IMR-90 (cell line): Measurements from ENCODE around the gene SNRNP70. TPM values are rescaled to one million over a fixed set of nuclear protein-coding genes. Genes with fewer than 3 reads are reported as not detected.

Experiments used
- ATAC-seq: fragments of 200-7000 bp; cut with Tn5 transposase; 2 replicates; pipeline ENCODE4 v1.9.1; 2020; ENCODE audit warnings: low read depth, mild to moderate bottlenecking, moderate library complexity
- BruUV-seq: library from RNA; stranded (reverse); fragments of 400-500 nt; replicated peaks from 2 replicates; lab custom pipeline; 2021; lab: Mats Ljungman, UMichigan
- CTCF ChIA-PET: fragments of 300-600 bp; formaldehyde crosslinking; extraction: SDS; loops from one replicate; lab custom pipeline; 2021; ENCODE audit warnings: antibody characterized with exemption; lab: Yijun Ruan, JAX
- POLR2A ChIA-PET: fragments of 300-600 bp; sonication (Branson Sonifier 250); formaldehyde crosslinking; loops from one replicate; lab custom pipeline; 2022; ENCODE audit warnings: antibody characterized with exemption; ENCODE audit not compliant: unreplicated experiment; lab: Charles Lee
- DNase-seq: peaks from one replicate; pipeline ENCODE4 v3.0.0; 2013
- H2AFZ ChIP-seq: replicated peaks from 2 replicates; pipeline ENCODE3; 2013; ENCODE audit warnings: low read length, mild to moderate bottlenecking; ENCODE audit not compliant: poor library complexity
- H2AK5ac ChIP-seq: 2 replicates; pipeline ENCODE4 v1.6.1; 2013; ENCODE audit warnings: low read depth, low read length, inconsistent platforms
- H2AK9ac ChIP-seq: replicated peaks from 2 replicates; pipeline ENCODE3; 2013; ENCODE audit warnings: mild to moderate bottlenecking, low read depth, low read length, moderate library complexity; ENCODE audit not compliant: poor library complexity
- H2BK120ac ChIP-seq: 2 replicates; pipeline ENCODE4 v1.6.1; 2013; ENCODE audit warnings: low read depth, low read length, inconsistent platforms
- H2BK15ac ChIP-seq: 3 replicates; pipeline ENCODE4 v1.6.1; 2013; ENCODE audit warnings: low read depth, low read length, inconsistent platforms
- H2BK20ac ChIP-seq: 2 replicates; pipeline ENCODE4 v1.6.1; 2013; ENCODE audit warnings: low read depth, mild to moderate bottlenecking, inconsistent platforms, low read length, moderate library complexity
- H2BK5ac ChIP-seq: 2 replicates; pipeline ENCODE4 v1.6.1; 2013; ENCODE audit warnings: mild to moderate bottlenecking, low read depth, low read length, inconsistent platforms; ENCODE audit not compliant: poor library complexity, severe bottlenecking
- H3K14ac ChIP-seq: replicated peaks from 2 replicates; pipeline ENCODE4 v1.6.1; 2013; ENCODE audit warnings: low read depth, low read length, inconsistent platforms
- H3K18ac ChIP-seq: 2 replicates; pipeline ENCODE4 v1.6.1; 2013; ENCODE audit warnings: low read depth, low read length, control low read depth
- H3K23ac ChIP-seq: 2 replicates; pipeline ENCODE4 v1.6.1; 2013; ENCODE audit warnings: low read depth, low read length, inconsistent platforms
- H3K27ac ChIP-seq: 2 replicates; pipeline ENCODE4 v1.5.1; 2013; ENCODE audit warnings: mild to moderate bottlenecking, control low read depth, low read length; ENCODE audit not compliant: insufficient read depth
- H3K27me3 ChIP-seq: 2 replicates; pipeline ENCODE4 v1.6.1; 2013; ENCODE audit warnings: low read length; ENCODE audit not compliant: control insufficient read depth, insufficient read depth
- H3K36me3 ChIP-seq: 2 replicates; pipeline ENCODE4 v1.6.1; 2013; ENCODE audit warnings: low read length, mixed read lengths; ENCODE audit not compliant: control insufficient read depth, insufficient read depth
- H3K4ac ChIP-seq: 2 replicates; pipeline ENCODE4 v1.6.1; 2013; ENCODE audit warnings: low read depth, low read length, inconsistent platforms
- H3K4me1 ChIP-seq: 2 replicates; pipeline ENCODE4 v1.6.1; 2013; ENCODE audit warnings: low read length, mixed read lengths; ENCODE audit not compliant: control insufficient read depth, insufficient read depth
- H3K4me2 ChIP-seq: 2 replicates; pipeline ENCODE4 v1.6.1; 2013; ENCODE audit warnings: low read depth, mild to moderate bottlenecking, control low read depth, low read length, moderate library complexity
- H3K4me3 ChIP-seq: 2 replicates; pipeline ENCODE4 v1.5.1; 2013; ENCODE audit warnings: low read depth, mild to moderate bottlenecking, control low read depth, low read length, moderate library complexity; ENCODE audit not compliant: insufficient read depth
- H3K56ac ChIP-seq: 2 replicates; pipeline ENCODE4 v1.6.1; 2013; ENCODE audit warnings: low read length, inconsistent platforms; ENCODE audit not compliant: insufficient read depth; ENCODE audit errors: extremely low read depth
- H3K79me1 ChIP-seq, 2 experiments: 2 replicates each; pipeline ENCODE4 v1.6.1; 2013; ENCODE audit warnings: low read length in 2 of 2, inconsistent platforms in 1 of 2, low read depth in 1 of 2
- H3K9ac ChIP-seq: 2 replicates; pipeline ENCODE4 v1.6.1; 2013; ENCODE audit warnings: low read depth, low read length, control low read depth
- H3K9me1 ChIP-seq: 2 replicates; pipeline ENCODE4 v1.6.1; 2013; ENCODE audit warnings: low read length, inconsistent platforms; ENCODE audit not compliant: insufficient read depth
- H3K9me3 ChIP-seq: 2 replicates; pipeline ENCODE4 v1.6.1; 2013; ENCODE audit warnings: low read length; ENCODE audit not compliant: control insufficient read depth, insufficient read depth
- H4K20me1 ChIP-seq: 2 replicates; pipeline ENCODE4 v1.6.1; 2013; ENCODE audit warnings: low read length, inconsistent platforms; ENCODE audit not compliant: insufficient read depth
- H4K5ac ChIP-seq: 2 replicates; pipeline ENCODE4 v1.6.1; 2013; ENCODE audit warnings: mild to moderate bottlenecking, low read depth, low read length, control low read depth
- H4K8ac ChIP-seq, 2 experiments: 2 replicates each; pipeline ENCODE4 v1.6.1; 2013; ENCODE audit warnings: low read depth in 2 of 2, low read length in 2 of 2, control low read depth in 1 of 2, inconsistent platforms in 1 of 2
- H4K91ac ChIP-seq: 2 replicates; pipeline ENCODE4 v1.6.1; 2013; ENCODE audit warnings: low read depth, low read length, inconsistent platforms; ENCODE audit not compliant: insufficient read depth
- MXI1 ChIP-seq: IDR thresholded peaks from 2 replicates; pipeline ENCODE4 v1.6.1; 2012; ENCODE audit warnings: low read depth, mild to moderate bottlenecking, low read length, moderate library complexity, borderline replicate concordance
- WGBS, 2 experiments: methylation state at CpG; one replicate each; pipeline versions ENCODE4 v1.1.5 to v1.1.7; 2013; ENCODE audit warnings: missing lambda C conversion rate in 2 of 2; ENCODE audit not compliant: insufficient read length in 1 of 2; ENCODE audit errors: extremely low coverage in 2 of 2; 5-methylcytosine and 5-hydroxymethylcytosine counted together
- dilution Hi-C: fragments of 300-500 bp; cut with HindIII; formaldehyde crosslinking; loops from one replicate; pipeline ENCODE4 v1.14.3; 2018; ENCODE audit warnings: low sequenced_read_pairs; ENCODE audit not compliant: unreplicated experiment
- in situ Hi-C: fragments of 300-500 bp; cut with MboI; formaldehyde crosslinking; loops from 3 replicates; pipeline ENCODE4 v1.14.3; 2019; ENCODE audit warnings: low sequenced_read_pairs, inconsistent platforms, mixed read lengths
- intact Hi-C: fragments of 100-400 bp; cut with micrococcal nuclease; formaldehyde crosslinking; loops from 2 replicates; pipeline ENCODE4 v1.10.0; 2022
- polyA plus RNA-seq, 3 experiments: library from polyadenylated mRNA; depleted of rRNA; stranded (reverse); fragments of >200 nt; gene quantifications; 2 replicates each; pipeline ENCODE4 v1.2.3, GENCODE V29; 2012; ENCODE audit warnings: low replicate concordance in 1 of 3
- total RNA-seq: library from RNA; depleted of rRNA; stranded (reverse); fragments of >200 nt; gene quantifications from 2 replicates; pipeline ENCODE4 v1.2.3, GENCODE V29; 2012

The SNRNP70 gene
- total and polyA plus RNA-seq, 2 of the 4 experiments (the other 2 are of a cell fraction): 72.8 to 200 TPM

DNA sequence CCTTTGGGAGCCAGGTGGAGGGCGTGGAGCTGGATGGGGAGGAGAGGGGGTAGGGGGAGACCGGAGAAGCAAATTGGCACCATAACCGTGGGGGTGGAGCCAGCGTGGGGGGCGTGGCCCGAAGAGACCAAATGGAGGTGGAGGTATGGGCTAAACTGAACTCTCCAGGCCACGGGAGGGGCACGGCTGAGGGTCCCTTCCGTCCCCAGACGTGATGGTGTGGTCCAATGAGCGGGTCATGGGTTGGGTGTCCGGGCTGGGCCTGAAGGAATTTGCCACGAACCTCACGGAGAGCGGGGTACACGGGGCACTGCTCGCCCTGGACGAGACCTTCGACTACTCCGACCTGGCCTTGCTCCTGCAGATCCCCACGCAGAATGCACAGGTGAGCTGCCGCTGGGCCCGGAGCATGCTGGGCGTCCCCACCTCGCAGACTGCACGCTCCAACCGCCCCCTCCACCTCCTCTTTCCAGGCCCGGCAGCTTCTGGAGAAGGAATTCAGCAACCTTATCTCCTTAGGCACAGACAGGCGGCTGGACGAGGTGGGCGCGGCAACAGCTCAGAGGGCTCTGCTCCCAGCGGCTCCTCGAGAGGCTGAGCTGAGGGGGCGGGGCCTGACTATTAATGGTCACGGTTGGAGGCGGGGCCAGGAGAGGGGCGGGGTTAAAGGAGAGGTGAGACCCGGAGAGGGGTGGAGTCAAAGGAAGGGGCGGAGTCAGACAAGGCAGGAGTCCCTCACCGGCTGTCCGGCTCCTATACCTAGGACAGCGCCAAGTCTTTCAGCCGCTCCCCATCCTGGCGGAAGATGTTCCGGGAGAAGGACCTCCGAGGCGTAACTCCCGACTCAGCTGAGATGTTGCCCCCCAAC is 63.8 kb downstream of the SNRNP70 start:
- Histone ChIP-seq H3K4me2 (peak overlapping the region; percentile 91), H3K9ac (no peak overlapping the region; the same call in 1 of the 2 replicates), H3K4me3 (peak overlapping the region; percentile 53), H3K27me3 (no peaks in the 10 kb centered on the region), H3K9me3 (no peaks in the 10 kb centered on the region), H2AK5ac (no peak overlapping the region; the same call in 1 of the 2 replicates), H2AK9ac (peak overlapping the region; percentile 79), H4K5ac (0 out of 2 replicates have a peak overlapping the region, but pooled peaks have one; percentile 3), H3K27ac (no peak overlapping the region), H2BK120ac (no peak overlapping the region), H3K9me1 (no peaks in the 10 kb centered on the region), H2AFZ (peak overlapping the region; percentile 98), H3K4me1 (peaks cover 12% of the 10 kb centered on the region), H3K14ac (no peak overlapping the region), H3K36me3 (no peaks in the 10 kb centered on the region), H4K91ac (no peak overlapping the region), H2BK5ac (no peak overlapping the region), H3K79me1 (0 out of 4 replicates have a peak, but pooled peaks cover 0 to 7% of the 10 kb centered on the region in 2 experiments), H2BK20ac (no peak overlapping the region), H4K20me1 (no peaks in the 10 kb centered on the region), H4K8ac (peak overlapping the region in 1 of 2 experiments; percentile 54; a peak in 1 of 4 replicates), H2BK15ac (no peak overlapping the region), H3K18ac (no peak overlapping the region), H3K56ac (no peak overlapping the region), H3K23ac (no peak overlapping the region), H3K4ac (peak overlapping the region; percentile 69)
- POLR2A ChIA-PET: no interaction called here
- WGBS, 2 experiments: 6% methylated on average over 11 of the region's 49 CpGs; no CpG with 5 or more reads in 1 of the 2 experiments
- CTCF ChIA-PET: interaction anchor here (2.0 kb wide), 1 partner anchor 51 kb away, joined by 6 read pairs; no protein-coding TSS in a partner anchor
- ATAC-seq (peak; percentile 83), DNase-seq (peak; percentile 86)
- in situ Hi-C loops: no loop called here
- intact Hi-C loops: loop anchor here (1.0 kb wide), 1 partner anchor 30 kb away; the partner anchor contains the start of genes C19orf73 and PPFIA3
- dilution Hi-C loops: no loop called here
- no peak for TF ChIP-seq MXI1
- BruUV-seq: no TSS peak
